Measurements from ENCODE around the gene METTL26. TPM values are rescaled to one million over a fixed set of nuclear protein-coding genes. Genes with fewer than 3 reads are reported as not detected.

The METTL26 gene
- total and polyA plus RNA-seq, 2 of the 8 experiments (the other 6 are each of a cell fraction or from before 2014, with no cell fraction given) = 100 to 186 TPM

DNA sequence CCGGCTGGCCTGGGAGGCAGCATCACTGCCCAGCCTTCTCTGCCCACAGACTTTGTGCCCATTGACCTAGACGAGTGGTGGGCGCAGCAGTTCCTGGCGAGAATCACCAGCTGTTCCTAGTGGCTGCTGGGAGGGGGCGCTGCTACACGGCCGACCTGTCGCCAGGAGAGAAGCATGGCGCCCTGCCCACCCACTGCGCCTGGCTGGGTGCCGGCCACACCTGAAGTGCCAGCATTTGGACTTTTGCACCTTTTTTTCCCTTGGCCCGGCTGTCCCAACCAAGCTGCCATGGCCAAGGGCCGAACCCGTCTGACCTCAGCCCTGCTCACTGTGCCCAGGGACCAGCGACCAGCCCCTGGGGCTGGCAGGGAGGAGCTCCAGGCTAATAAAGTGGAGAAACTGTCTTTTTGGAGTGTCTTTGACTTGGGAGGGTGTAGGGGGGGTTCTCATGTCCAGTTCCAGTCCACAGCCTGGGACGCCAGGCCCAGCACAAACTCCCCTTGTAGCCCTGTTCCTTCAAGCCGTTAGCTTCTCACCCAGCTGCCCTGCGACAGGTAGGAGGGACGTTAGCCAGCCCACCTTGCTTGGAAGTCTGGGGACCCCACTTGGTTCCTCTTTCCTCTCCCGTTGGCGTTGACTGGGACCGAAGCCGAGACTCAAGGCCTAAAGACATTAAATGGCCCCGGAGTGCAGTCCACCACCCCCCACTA lies 12.1 kb upstream of the METTL26 start:
- peaks cover 0 to 1% of the 10 kb centered on the region in 2 experiments; a peak in 1 of 4 replicates for H3K79me2 ChIP-seq (ENCODE audit: control insufficient read depth in 1 of 2, insufficient read depth in 2 of 2, low read length in 2 of 2)
- peak overlapping the region; percentile 14 to 54 (median 30); a peak in 3 of 7 replicates for H3K9ac ChIP-seq (replicated peaks in 1 of 4; ENCODE audit: extremely low read depth in 1 of 4, low read depth in 3 of 4, low read length in 3 of 4)
- H3K27me3 ChIP-seq (replicated peaks in 1 of 4; ENCODE audit: control insufficient read depth in 3 of 4, extremely low read depth in 1 of 4, insufficient read depth in 3 of 4, low read length in 3 of 4) = no peaks in the 10 kb centered on the region
- H3K36me3 ChIP-seq (ENCODE audit: control insufficient read depth in 2 of 4, insufficient read depth in 4 of 4, low read length in 3 of 4) = peaks cover 0 to 6% (median 0%) of the 10 kb centered on the region in 4 experiments; a peak in 1 of 8 replicates
- H3K23me2 ChIP-seq (ENCODE audit: low read depth, low read length) = peaks cover 7% of the 10 kb centered on the region
- H4K20me1 ChIP-seq (replicated peaks in 1 of 2; ENCODE audit: control insufficient read depth in 1 of 2, insufficient read depth in 2 of 2, low read length in 2 of 2) = peaks cover 0 to 7% of the 10 kb centered on the region in 2 experiments
- peak overlapping the region; percentile 59 to 76 (median 68) for H3K4me3 ChIP-seq (ENCODE audit: extremely low read depth in 1 of 4, insufficient read depth in 2 of 4, low read depth in 3 of 4, low read length in 4 of 4)
- no peak overlapping the region for H3K23ac ChIP-seq (ENCODE audit: insufficient read length)
- peak overlapping the region; percentile 77 for H3K56ac ChIP-seq (replicated peaks; ENCODE audit: insufficient read length, low read depth, low read length)
- 0 out of 2 replicates have a peak overlapping the region, but pooled peaks have one; percentile 35 for H3K27ac ChIP-seq (ENCODE audit: low read depth, low read length)
- peak overlapping the region; percentile 67 to 86 for H3K4me2 ChIP-seq (ENCODE audit: insufficient read depth in 1 of 2, low read depth in 2 of 2, low read length in 2 of 2)
- H3K9me3 ChIP-seq (ENCODE audit: insufficient read depth in 2 of 2, low read depth in 1 of 2, low read length in 1 of 2) = no peaks in the 10 kb centered on the region
- H4K91ac ChIP-seq (replicated peaks; ENCODE audit: insufficient read length, low read length) = peak overlapping the region; percentile 6
- H3K4ac ChIP-seq (replicated peaks; ENCODE audit: insufficient read length, low read depth, low read length) = no peak overlapping the region
- POLR2A ChIA-PET (ENCODE audit: partially characterized antibody) = interaction anchor here (0.8 to 2.9 kb wide), 17 partner anchors 10 to 277 kb away, joined by 3 to 14 read pairs (median 4); partner anchors contain the start of genes JMJD8, METTL26, MRPL28 and RHBDL1
- H4K5ac ChIP-seq (ENCODE audit: insufficient read length, low read depth, low read length) = no peak overlapping the region
- peak overlapping the region; percentile 82 for H4K8ac ChIP-seq (ENCODE audit: extremely low read depth, insufficient read depth, low read length)
- H2BK15ac ChIP-seq (ENCODE audit: low read length) = no peak overlapping the region
- no peak overlapping the region for H2AFZ ChIP-seq (ENCODE audit: low read length)
- H2AK5ac ChIP-seq (ENCODE audit: low read depth, low read length) = no peak overlapping the region
- WGBS, 2 experiments (ENCODE audit: extremely low coverage in 1 of 2, insufficient coverage in 1 of 2, insufficient read length in 1 of 2, insufficient replicate concordance in 2 of 2, low coverage in 1 of 2, low lambda C conversion rate in 2 of 2, missing lambda C conversion rate in 1 of 2) = 47% methylated on average over 19 of the region's 24 CpGs; no CpG with 5 or more reads in 1 of the 2 experiments
- H3K14ac ChIP-seq (ENCODE audit: insufficient read length) = no peak overlapping the region
- H2BK120ac ChIP-seq (replicated peaks; ENCODE audit: low read depth, low read length) = no peak overlapping the region
- FAIRE-seq (no peak), DNase-seq (ENCODE audit: low read depth in 1 of 2, low spot score in 2 of 2) (peak in 1 of 2 experiments; percentile 77)
- CTCF ChIA-PET (ENCODE audit: partially characterized antibody) = interaction anchor here (0.7 to 7.9 kb wide), 25 partner anchors 9 to 639 kb away, joined by 3 to 104 read pairs (median 5); partner anchors contain the start of genes JMJD8, METTL26, NHLRC4 and RHBDL1
- H2BK20ac ChIP-seq (ENCODE audit: low read length) = no peak overlapping the region
- H3K18ac ChIP-seq (ENCODE audit: extremely low read depth, low read length) = peak overlapping the region; percentile 32
- no peaks in the 10 kb centered on the region; the same call in 1 of the 2 replicates for H3K79me1 ChIP-seq (ENCODE audit: low read depth, low read length)
- H3K4me1 ChIP-seq (replicated peaks in 1 of 4; ENCODE audit: control insufficient read depth in 3 of 4, insufficient read depth in 4 of 4, low read length in 3 of 4) = peaks cover 0 to 4% (median 1%) of the 10 kb centered on the region in 4 experiments; a peak in 5 of 7 replicates
- peak overlapping the region; percentile 50; the same call in 1 of the 2 replicates for H2BK12ac ChIP-seq (ENCODE audit: low read depth, low read length)
- no peak overlapping the region; the same call in none of the 2 replicates for H2BK5ac ChIP-seq (ENCODE audit: low read depth, low read length)
- TF ChIP-seq CBX5 (IDR thresholded peaks at IDR 0.05; ENCODE audit: low read depth, low read length) (no peak), EP300 (IDR thresholded peaks at IDR 0.05; ENCODE audit: borderline replicate concordance in 1 of 2, low read depth in 2 of 2, low read length in 2 of 2) (no peak), TEAD4 (IDR thresholded peaks at IDR 0.05; ENCODE audit: low read depth, low read length) (no peak), SIX5 (IDR thresholded peaks at IDR 0.05; ENCODE audit: low read depth, low read length) (no peak), POLR2A (IDR thresholded peaks at IDR 0.05; ENCODE audit: control extremely low read depth in 1 of 2, low read depth in 2 of 2, low read length in 2 of 2) (no peak)

Measured in H1 (cell line).